KMS-11 (cell line): ENCODE measurements around the gene TECPR2.
"Not testable (repeated sequence)": the region's sequence is repeated elsewhere in the genome, so short reads cannot be mapped to it uniquely, and the experiment has no call there.

ENCODE experiments used
- H2AFZ ChIP-seq: fragments of 200-600 bp; sonication (generic); 2 replicates; pipeline ENCODE4 v1.6.1; 2016; ENCODE audit warnings: antibody characterized with exemption, mixed run types, low read depth
- H3K27ac ChIP-seq: fragments of 200-600 bp; sonication (generic); 2 replicates; pipeline ENCODE4 v1.6.1; 2016; ENCODE audit warnings: mild to moderate bottlenecking, mixed run types
- H3K27me3 ChIP-seq: fragments of 200-600 bp; sonication (generic); 2 replicates; pipeline ENCODE4 v1.6.1; 2017; ENCODE audit warnings: mild to moderate bottlenecking, low read depth, mixed run types, moderate library complexity; ENCODE audit not compliant: insufficient read depth
- H3K36me3 ChIP-seq: fragments of 200-600 bp; sonication (generic); 2 replicates; pipeline ENCODE4 v1.6.1; 2017; ENCODE audit warnings: mild to moderate bottlenecking, mixed run types; ENCODE audit not compliant: insufficient read depth
- H3K4me1 ChIP-seq: fragments of 200-600 bp; sonication (generic); 2 replicates; pipeline ENCODE4 v1.6.1; 2016; ENCODE audit warnings: mild to moderate bottlenecking, low read depth, mixed run types; ENCODE audit not compliant: poor library complexity, severe bottlenecking
- H3K4me2 ChIP-seq: fragments of 200-600 bp; sonication (generic); 2 replicates; pipeline ENCODE4 v1.7.0; 2016; ENCODE audit warnings: mild to moderate bottlenecking, mixed run types
- H3K4me3 ChIP-seq: fragments of 200-600 bp; sonication (generic); IDR thresholded peaks from 2 replicates; pipeline ENCODE4 v1.6.1; 2017; ENCODE audit warnings: low read depth, low read length, mixed read lengths; ENCODE audit not compliant: insufficient read depth
- H3K79me2 ChIP-seq: fragments of 200-600 bp; sonication (generic); 2 replicates; pipeline ENCODE4 v1.6.1; 2016; ENCODE audit warnings: low read depth, mixed run types; ENCODE audit not compliant: insufficient read depth
- H3K9ac ChIP-seq: fragments of 200-600 bp; sonication (generic); 2 replicates; pipeline ENCODE4 v1.6.1; 2016; ENCODE audit warnings: mild to moderate bottlenecking, mixed run types
- H4K20me1 ChIP-seq: fragments of 200-600 bp; sonication (generic); 2 replicates; pipeline ENCODE4 v1.6.1; 2016; ENCODE audit warnings: mild to moderate bottlenecking, mixed run types; ENCODE audit not compliant: insufficient read depth
- CTCF ChIP-seq: fragments of 200-600 bp; sonication (generic); conservative IDR thresholded peaks from 2 replicates; pipeline ENCODE4 v1.6.1; 2017; ENCODE audit warnings: low read depth, mild to moderate bottlenecking, antibody characterized with exemption, low read length, moderate library complexity, mixed read lengths

Gene TECPR2

GRCh38 chr14:102518063-102518648 lies 155.4 kb downstream of the TECPR2 start:
- no peak overlapping the region for H3K9ac ChIP-seq
- H3K79me2 ChIP-seq: no peaks in the 10 kb centered on the region
- H3K36me3 ChIP-seq: no peaks in the 10 kb centered on the region
- H3K27me3 ChIP-seq: no peaks in the 10 kb centered on the region
- H4K20me1 ChIP-seq: no peaks in the 10 kb centered on the region
- H3K4me3 ChIP-seq: no peak overlapping the region
- no peak overlapping the region for H3K27ac ChIP-seq
- H3K4me1 ChIP-seq: no peaks in the 10 kb centered on the region
- H3K4me2 ChIP-seq: no peak overlapping the region
- H2AFZ ChIP-seq: no peak overlapping the region
- no peak for TF ChIP-seq CTCF

GRCh38 chr14:102519709-102520108 lies 157.0 kb downstream of the TECPR2 start:
- not testable (repeated sequence) for H4K20me1 ChIP-seq, H3K36me3 ChIP-seq, H3K4me1 ChIP-seq, H3K4me2 ChIP-seq, H3K27ac ChIP-seq, H3K4me3 ChIP-seq, H3K27me3 ChIP-seq, H2AFZ ChIP-seq, H3K79me2 ChIP-seq, H3K9ac ChIP-seq

- Histone ChIP-seq H3K4me1 (peaks cover 3% of the 10 kb centered on the region), H4K20me1 (no peaks in the 10 kb centered on the region), H3K36me3 (no peaks in the 10 kb centered on the region), H3K4me2 (no peak overlapping the region), H3K4me3 (no peak overlapping the region), H2AFZ (no peak overlapping the region), H3K27ac (no peak overlapping the region), H3K79me2 (no peaks in the 10 kb centered on the region), H3K9ac (no peak overlapping the region), H3K27me3 (no peaks in the 10 kb centered on the region)
- TF ChIP-seq CTCF: no peak
Measured at GRCh38 chr14:102523200-102523568, 160.4 kb downstream of the TECPR2 start.

GRCh38 chr14:102523569-102524450 lies 161.1 kb downstream of the TECPR2 start:
- peak overlapping the region; percentile 46; the same call in 1 of the 2 replicates for H3K9ac ChIP-seq
- no peaks in the 10 kb centered on the region for H4K20me1 ChIP-seq
- no peaks in the 10 kb centered on the region for H3K36me3 ChIP-seq
- TF ChIP-seq CTCF: no peak
- H3K4me2 ChIP-seq: peak overlapping the region; percentile 87
- no peaks in the 10 kb centered on the region for H3K79me2 ChIP-seq
- H3K27me3 ChIP-seq: no peaks in the 10 kb centered on the region
- peaks cover 3% of the 10 kb centered on the region for H3K4me1 ChIP-seq
- peak overlapping the region; percentile 37 for H3K27ac ChIP-seq
- peak overlapping the region; percentile 67 for H2AFZ ChIP-seq
- no peak overlapping the region for H3K4me3 ChIP-seq
